ENCODE results near the gene HAL. TPM values are rescaled to one million over a fixed set of nuclear protein-coding genes. Genes with fewer than 3 reads are reported as not detected.

HAL gene
- total and polyA plus RNA-seq, 2 of the 8 experiments (the other 6 are each of a cell fraction or from before 2014, with no cell fraction given), result 0.12 to 0.17 TPM

DNA sequence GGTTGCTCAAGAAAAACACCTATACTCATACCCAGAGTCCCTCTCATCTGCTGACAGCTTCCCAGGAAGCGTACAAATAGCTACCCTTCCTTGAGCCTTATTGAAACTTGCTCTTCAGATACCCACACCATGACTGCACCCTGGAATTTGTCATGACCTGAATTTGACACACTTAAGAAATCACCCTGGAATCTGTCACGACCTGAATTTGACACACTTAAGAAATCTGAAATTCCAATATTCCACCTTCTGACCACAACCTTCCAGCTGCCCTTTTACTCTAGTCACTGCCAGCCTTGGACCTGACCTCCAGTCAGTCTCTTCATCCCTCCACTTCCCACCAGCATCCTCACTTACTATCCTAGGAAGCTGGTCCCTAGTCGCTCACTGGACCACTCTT is 1.1 kb upstream of the HAL start (continued):
- TF ChIP-seq CHD7 (IDR thresholded peaks at IDR 0.05; ENCODE audit: insufficient replicate concordance, low read length) (no peak), NRF1 (IDR thresholded peaks at IDR 0.05; ENCODE audit: low read depth, low read length) (no peak), SP2 (IDR thresholded peaks at IDR 0.05; ENCODE audit: low read length) (no peak), TBP (IDR thresholded peaks at IDR 0.05; ENCODE audit: low read depth, low read length) (no peak), MAFK (IDR thresholded peaks at IDR 0.05; ENCODE audit: low read depth, low read length) (no peak), SIX5 (IDR thresholded peaks at IDR 0.05; ENCODE audit: low read depth, low read length) (no peak), YY1 (IDR thresholded peaks at IDR 0.05; ENCODE audit: low read depth, low read length) (no peak)
- TF ChIP-seq, protein P1, sequence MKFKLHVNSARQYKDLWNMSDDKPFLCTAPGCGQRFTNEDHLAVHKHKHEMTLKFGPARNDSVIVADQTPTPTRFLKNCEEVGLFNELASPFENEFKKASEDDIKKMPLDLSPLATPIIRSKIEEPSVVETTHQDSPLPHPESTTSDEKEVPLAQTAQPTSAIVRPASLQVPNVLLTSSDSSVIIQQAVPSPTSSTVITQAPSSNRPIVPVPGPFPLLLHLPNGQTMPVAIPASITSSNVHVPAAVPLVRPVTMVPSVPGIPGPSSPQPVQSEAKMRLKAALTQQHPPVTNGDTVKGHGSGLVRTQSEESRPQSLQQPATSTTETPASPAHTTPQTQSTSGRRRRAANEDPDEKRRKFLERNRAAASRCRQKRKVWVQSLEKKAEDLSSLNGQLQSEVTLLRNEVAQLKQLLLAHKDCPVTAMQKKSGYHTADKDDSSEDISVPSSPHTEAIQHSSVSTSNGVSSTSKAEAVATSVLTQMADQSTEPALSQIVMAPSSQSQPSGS (IDR thresholded peaks at IDR 0.05; ENCODE audit: low read length), result no peak
